Panc1 (cell line): Measurements from ENCODE around the gene ACVR1B. TPM values are rescaled to one million over a fixed set of nuclear protein-coding genes. Genes with fewer than 3 reads are reported as not detected.

Experiments used
- ATAC-seq: fragments of 200-7000 bp; cut with Tn5 transposase; 2 replicates; pipeline ENCODE4 v1.9.1; 2020; ENCODE audit warnings: mild to moderate bottlenecking, moderate library complexity
- BruUV-seq: library from RNA; stranded (reverse); fragments of 400-500 nt; replicated peaks from 2 replicates; lab custom pipeline; 2021; lab: Mats Ljungman, UMichigan
- CTCF ChIA-PET: fragments of 300-600 bp; sonication (Branson Sonifier 250); formaldehyde crosslinking; loops from one replicate; lab custom pipeline; 2022; ENCODE audit warnings: antibody characterized with exemption; lab: Charles Lee
- POLR2A ChIA-PET: fragments of 300-600 bp; sonication (Branson Sonifier 250); formaldehyde crosslinking; loops from one replicate; lab custom pipeline; 2022; ENCODE audit warnings: antibody characterized with exemption; lab: Charles Lee
- DNase-seq: peaks from one replicate; pipeline ENCODE4 v3.0.0-alpha.2; 2010; ENCODE audit warnings: low read depth, low spot score
- H3K27ac ChIP-seq: 2 replicates; pipeline ENCODE4 v1.5.1; 2011; ENCODE audit warnings: mild to moderate bottlenecking, low read length, inconsistent platforms
- H3K27me3 ChIP-seq: fragments of 200-500 bp; sonication (Bioruptor generic); 2 replicates; pipeline ENCODE4 v1.6.0; 2014; ENCODE audit warnings: low read length, inconsistent platforms; ENCODE audit not compliant: control insufficient read depth, insufficient read depth
- H3K36me3 ChIP-seq: fragments of 200-500 bp; sonication (Bioruptor generic); 2 replicates; pipeline ENCODE4 v1.5.1; 2014; ENCODE audit warnings: inconsistent platforms, mild to moderate bottlenecking, low read length, moderate library complexity; ENCODE audit not compliant: control insufficient read depth, insufficient read depth
- H3K4me1 ChIP-seq: 2 replicates; pipeline ENCODE4 v1.5.1; 2011; ENCODE audit warnings: inconsistent platforms, mild to moderate bottlenecking, low read length, moderate library complexity; ENCODE audit not compliant: control insufficient read depth, insufficient read depth
- H3K4me3 ChIP-seq, 2 experiments: 2 replicates each; pipeline ENCODE4 v1.5.1; 2011 to 2012; ENCODE audit warnings: low read depth in 2 of 2, low read length in 2 of 2, mild to moderate bottlenecking in 2 of 2, inconsistent platforms in 1 of 2, moderate library complexity in 1 of 2
- H3K9me3 ChIP-seq: fragments of 200-500 bp; sonication (Bioruptor generic); 2 replicates; pipeline ENCODE4 v1.5.1; 2014; ENCODE audit warnings: low read depth, mild to moderate bottlenecking, inconsistent platforms, low read length, moderate library complexity; ENCODE audit not compliant: control insufficient read depth, insufficient read depth
- POLR2AphosphoS5 ChIP-seq: IDR thresholded peaks from 2 replicates; pipeline ENCODE4 v1.6.1; 2012; ENCODE audit warnings: mild to moderate bottlenecking, low read depth, low read length, moderate library complexity
- SIN3A ChIP-seq: IDR thresholded peaks from 2 replicates; pipeline ENCODE4 v1.6.1; 2012; ENCODE audit warnings: low read depth, mild to moderate bottlenecking, low read length, moderate library complexity, borderline replicate concordance; ENCODE audit not compliant: insufficient read depth
- TCF7L2 ChIP-seq: IDR thresholded peaks from 2 replicates; pipeline ENCODE4 v1.6.1; 2011; ENCODE audit warnings: mild to moderate bottlenecking, low read depth, low read length, inconsistent platforms
- in situ Hi-C: cut with HindIII; loops from 2 replicates; pipeline ENCODE4 v1.10.0; 2016; ENCODE audit warnings: low sequenced_read_pairs, low pct_unique_long_range_greater_than_20kb
- intact Hi-C: fragments of 100-400 bp; cut with micrococcal nuclease; formaldehyde crosslinking; loops from one replicate; pipeline ENCODE4 v1.10.0; 2022; ENCODE audit not compliant: unreplicated experiment
- total RNA-seq: library from RNA; stranded (reverse); gene quantifications from one replicate; pipeline ENCODE4 v1.2.1, GENCODE V29; 2021; ENCODE audit not compliant: unreplicated experiment
- TF ChIP-seq, protein P1 (sequence below), 2 experiments: IDR thresholded peaks; 2 replicates each; pipeline ENCODE4 v1.6.1; 2011 to 2012; ENCODE audit warnings: low read depth in 2 of 2, control low read depth in 1 of 2, low read length in 1 of 2, mild to moderate bottlenecking in 1 of 2, moderate library complexity in 1 of 2; ENCODE audit not compliant: insufficient read depth in 1 of 2
- TF ChIP-seq, protein P2 (sequence below): fragments of 450-650 bp; IDR thresholded peaks from 2 replicates; pipeline ENCODE4 v1.5.1; 2017; ENCODE audit warnings: mild to moderate bottlenecking

The ACVR1B gene
- total RNA-seq, 1 experiment from 2014 or later: 23.0 TPM

DNA sequence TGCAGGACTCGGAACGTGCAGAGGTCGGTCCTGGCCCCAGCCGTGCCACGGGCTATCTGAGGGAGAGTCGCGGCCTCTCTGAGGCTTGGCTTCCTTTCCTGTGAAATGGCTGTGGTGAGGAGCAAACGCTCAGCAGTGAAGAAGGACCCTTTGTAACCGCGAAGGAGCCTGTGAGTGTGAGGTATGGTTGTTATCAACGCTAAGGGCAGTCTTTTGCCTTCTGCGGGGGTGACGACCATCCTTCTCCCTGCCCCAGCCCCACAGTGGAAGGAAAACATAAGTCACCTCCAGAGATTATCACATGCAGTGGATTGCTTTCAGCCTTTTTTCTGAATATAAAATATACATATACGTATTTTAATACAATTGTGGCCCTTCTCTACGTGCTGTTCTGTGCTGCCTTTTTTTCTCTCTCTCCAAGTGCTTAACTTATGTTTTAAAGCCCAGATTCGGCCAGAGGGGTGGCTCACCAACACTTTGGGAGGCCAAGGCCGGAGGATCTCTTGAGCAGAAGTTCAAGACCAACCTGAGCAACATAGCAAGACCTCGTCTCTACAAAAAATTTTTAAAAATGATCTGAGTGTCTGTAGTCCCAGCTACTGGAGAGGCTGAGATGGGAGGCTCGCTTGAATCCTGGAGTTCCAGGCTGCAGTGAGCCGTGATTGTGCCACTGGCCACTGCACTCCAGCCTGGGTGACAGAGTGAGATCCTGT, 72.6 kb downstream of the ACVR1B start:
- Histone ChIP-seq H3K36me3 (no peaks in the 10 kb centered on the region), H3K27me3 (no peaks in the 10 kb centered on the region), H3K9me3 (no peaks in the 10 kb centered on the region), H3K4me1 (peaks cover 6% of the 10 kb centered on the region), H3K27ac (peak overlapping the region; percentile 57), H3K4me3 (peak overlapping the region; percentile 52 to 73)
- POLR2A ChIA-PET: interaction anchor here (0.6 kb wide), 1 partner anchor 29 kb away, joined by 9 read pairs; no protein-coding TSS in a partner anchor
- DNase-seq (no peak), ATAC-seq (peak; percentile 6)
- CTCF ChIA-PET: interaction anchor here (0.6 to 5.8 kb wide), 9 partner anchors 8 to 210 kb away, joined by 3 to 62 read pairs (median 5); no protein-coding TSS in a partner anchor
- intact Hi-C loops (no loop called here), in situ Hi-C loops (no loop called here)
- no TSS peak for BruUV-seq
- no peak for TF ChIP-seq POLR2AphosphoS5
- TF ChIP-seq, protein P1, sequence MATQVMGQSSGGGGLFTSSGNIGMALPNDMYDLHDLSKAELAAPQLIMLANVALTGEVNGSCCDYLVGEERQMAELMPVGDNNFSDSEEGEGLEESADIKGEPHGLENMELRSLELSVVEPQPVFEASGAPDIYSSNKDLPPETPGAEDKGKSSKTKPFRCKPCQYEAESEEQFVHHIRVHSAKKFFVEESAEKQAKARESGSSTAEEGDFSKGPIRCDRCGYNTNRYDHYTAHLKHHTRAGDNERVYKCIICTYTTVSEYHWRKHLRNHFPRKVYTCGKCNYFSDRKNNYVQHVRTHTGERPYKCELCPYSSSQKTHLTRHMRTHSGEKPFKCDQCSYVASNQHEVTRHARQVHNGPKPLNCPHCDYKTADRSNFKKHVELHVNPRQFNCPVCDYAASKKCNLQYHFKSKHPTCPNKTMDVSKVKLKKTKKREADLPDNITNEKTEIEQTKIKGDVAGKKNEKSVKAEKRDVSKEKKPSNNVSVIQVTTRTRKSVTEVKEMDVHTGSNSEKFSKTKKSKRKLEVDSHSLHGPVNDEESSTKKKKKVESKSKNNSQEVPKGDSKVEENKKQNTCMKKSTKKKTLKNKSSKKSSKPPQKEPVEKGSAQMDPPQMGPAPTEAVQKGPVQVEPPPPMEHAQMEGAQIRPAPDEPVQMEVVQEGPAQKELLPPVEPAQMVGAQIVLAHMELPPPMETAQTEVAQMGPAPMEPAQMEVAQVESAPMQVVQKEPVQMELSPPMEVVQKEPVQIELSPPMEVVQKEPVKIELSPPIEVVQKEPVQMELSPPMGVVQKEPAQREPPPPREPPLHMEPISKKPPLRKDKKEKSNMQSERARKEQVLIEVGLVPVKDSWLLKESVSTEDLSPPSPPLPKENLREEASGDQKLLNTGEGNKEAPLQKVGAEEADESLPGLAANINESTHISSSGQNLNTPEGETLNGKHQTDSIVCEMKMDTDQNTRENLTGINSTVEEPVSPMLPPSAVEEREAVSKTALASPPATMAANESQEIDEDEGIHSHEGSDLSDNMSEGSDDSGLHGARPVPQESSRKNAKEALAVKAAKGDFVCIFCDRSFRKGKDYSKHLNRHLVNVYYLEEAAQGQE (IDR thresholded peaks at IDR 0.05; ENCODE audit: insufficient read depth in 1 of 2, low read depth in 2 of 2, low read length in 1 of 2): no peak
- TF ChIP-seq SIN3A: no peak
- TF ChIP-seq TCF7L2: no peak
- TF ChIP-seq, protein P2, sequence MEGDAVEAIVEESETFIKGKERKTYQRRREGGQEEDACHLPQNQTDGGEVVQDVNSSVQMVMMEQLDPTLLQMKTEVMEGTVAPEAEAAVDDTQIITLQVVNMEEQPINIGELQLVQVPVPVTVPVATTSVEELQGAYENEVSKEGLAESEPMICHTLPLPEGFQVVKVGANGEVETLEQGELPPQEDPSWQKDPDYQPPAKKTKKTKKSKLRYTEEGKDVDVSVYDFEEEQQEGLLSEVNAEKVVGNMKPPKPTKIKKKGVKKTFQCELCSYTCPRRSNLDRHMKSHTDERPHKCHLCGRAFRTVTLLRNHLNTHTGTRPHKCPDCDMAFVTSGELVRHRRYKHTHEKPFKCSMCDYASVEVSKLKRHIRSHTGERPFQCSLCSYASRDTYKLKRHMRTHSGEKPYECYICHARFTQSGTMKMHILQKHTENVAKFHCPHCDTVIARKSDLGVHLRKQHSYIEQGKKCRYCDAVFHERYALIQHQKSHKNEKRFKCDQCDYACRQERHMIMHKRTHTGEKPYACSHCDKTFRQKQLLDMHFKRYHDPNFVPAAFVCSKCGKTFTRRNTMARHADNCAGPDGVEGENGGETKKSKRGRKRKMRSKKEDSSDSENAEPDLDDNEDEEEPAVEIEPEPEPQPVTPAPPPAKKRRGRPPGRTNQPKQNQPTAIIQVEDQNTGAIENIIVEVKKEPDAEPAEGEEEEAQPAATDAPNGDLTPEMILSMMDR: no peak; the same call in none of the 2 replicates

DNA sequence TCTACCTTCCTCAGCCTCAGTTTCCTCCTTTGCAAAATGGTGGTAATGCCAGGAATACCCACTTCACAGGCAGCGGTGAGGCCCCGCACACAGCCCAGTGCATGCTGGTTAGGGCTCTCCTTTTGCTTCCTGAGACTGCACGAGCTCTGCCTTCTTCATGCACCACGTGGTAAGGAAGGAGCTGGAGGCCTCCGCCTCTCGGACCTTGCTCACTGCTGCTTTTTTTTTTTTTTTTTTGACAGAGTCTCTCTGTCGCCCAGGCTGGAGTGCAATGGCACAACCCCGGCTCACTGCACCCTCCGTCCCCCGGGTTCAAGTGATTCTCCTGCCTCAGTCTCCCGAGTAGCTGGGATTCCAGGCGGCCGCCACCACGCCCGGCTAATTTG, 73.3 kb downstream of the ACVR1B start:
- BruUV-seq: no TSS peak
- no peak overlapping the region for H3K4me3 ChIP-seq
- peaks cover 6% of the 10 kb centered on the region for H3K4me1 ChIP-seq
- POLR2A ChIA-PET: interaction anchor here (0.6 kb wide), 1 partner anchor 29 kb away, joined by 9 read pairs; no protein-coding TSS in a partner anchor
- TF ChIP-seq, protein P1 (IDR thresholded peaks at IDR 0.05; ENCODE audit: insufficient read depth in 1 of 2, low read depth in 2 of 2, low read length in 1 of 2): no peak
- ATAC-seq: no peak
- no peaks in the 10 kb centered on the region for H3K27me3 ChIP-seq
- H3K27ac ChIP-seq: no peak overlapping the region
- DNase-seq: no peak
- no peaks in the 10 kb centered on the region for H3K9me3 ChIP-seq
- intact Hi-C loops: loop anchor here (1.0 to 5.0 kb wide), 2 partner anchors 58 to 97 kb away; no protein-coding TSS in a partner anchor
- in situ Hi-C loops: no loop called here
- no peaks in the 10 kb centered on the region for H3K36me3 ChIP-seq
- CTCF ChIA-PET: interaction anchor here (0.6 to 3.0 kb wide), 25 partner anchors 8 to 886 kb away, joined by 3 to 47 read pairs (median 5); partner anchors contain the start of gene NR4A1
